Mucosa of descending colon (tissue), 3 donors: ENCODE results near the gene PLEKHG4B. TPM values are rescaled to one million over a fixed set of nuclear protein-coding genes. Genes with fewer than 3 reads are reported as not detected.
"Not testable (repeated sequence)": the region's sequence is repeated elsewhere in the genome, so short reads cannot be mapped to it uniquely, and the experiment has no call there.

Source experiments
- ATAC-seq: fragments of 200-7000 bp; cut with Tn5 transposase; one replicate; pipeline ENCODE4 v1.9.1; 2020; ENCODE audit warnings: mild to moderate bottlenecking, moderate library complexity
- DNase-seq, 3 donors: peaks; one replicate each; pipeline ENCODE4 v3.0.0-alpha.2; 2020
- H3K36me3 ChIP-seq: fragments of 200-600 bp; one replicate; pipeline ENCODE4 v1.8.0; 2021; ENCODE audit warnings: low read depth, mild to moderate bottlenecking
- H3K4me1 ChIP-seq: fragments of 200-600 bp; one replicate; pipeline ENCODE4 v1.8.0; 2021; ENCODE audit warnings: low read depth, mild to moderate bottlenecking
- H3K4me3 ChIP-seq: fragments of 200-600 bp; one replicate; pipeline ENCODE4 v1.8.0; 2021; ENCODE audit warnings: mild to moderate bottlenecking
- H3K9me3 ChIP-seq: fragments of 200-600 bp; one replicate; pipeline ENCODE4 v1.8.0; 2021; ENCODE audit warnings: mild to moderate bottlenecking
- CTCF ChIP-seq: fragments of 200-600 bp; IDR thresholded peaks from one replicate; pipeline ENCODE4 v1.8.0; 2022; ENCODE audit warnings: antibody characterized with exemption, mild to moderate bottlenecking
- intact Hi-C, 2 donors: fragments of 100-400 bp; cut with DNase I in 1 of 2; cut with micrococcal nuclease in 1 of 2; formaldehyde crosslinking; loops; one replicate each; pipeline versions ENCODE4 v1.11.0 to v1.11.1; 2022; cut with DNase I, micrococcal nuclease
- total RNA-seq, 3 donors: library from RNA; stranded (reverse); fragmentation: NEBNext Ultra II Directional in 2 of 3; extraction: Animal tissue kit (Norgen Biotek cat#: 25700) in 2 of 3; gene quantifications; one replicate each; pipeline versions ENCODE4 v1.2.1 to v1.2.4, GENCODE V29; 2021 to 2023
- donor health status: DM: no; HTN: no; CAD: no; lungs with moderate emphysema.
- donor health status: DM: no; HTN: no; CAD: no.
- donor health status: DM: no; HTN: yes; CAD: no.

The PLEKHG4B gene
- total RNA-seq, 3 donors from 2014 or later, result 0.09 to 3.0 (median 0.36) TPM

GRCh38 chr5:163841-164240 lies 71.9 kb downstream of the PLEKHG4B start:
- no peaks in the 10 kb centered on the region for H3K9me3 ChIP-seq
- intact Hi-C loops, result no loop called here
- H3K4me3 ChIP-seq, result no peak overlapping the region
- no peaks in the 10 kb centered on the region for H3K36me3 ChIP-seq
- H3K4me1 ChIP-seq, result no peaks in the 10 kb centered on the region
- DNase-seq, result no peak
- no peak for ATAC-seq
- TF ChIP-seq CTCF, result no peak

- DNase-seq (no peak), ATAC-seq (no peak)
- no peak for TF ChIP-seq CTCF
These were observed 72.3 kb downstream of the PLEKHG4B start for GRCh38 chr5:164244-164643.

GRCh38 chr5:164783-165182 lies 72.8 kb downstream of the PLEKHG4B start:
- DNase-seq, H3K36me3 ChIP-seq, H3K4me1 ChIP-seq, ATAC-seq, H3K9me3 ChIP-seq, H3K4me3 ChIP-seq, intact Hi-C loops: not testable (repeated sequence)

More at GRCh38 chr5:164244-164643, 72.3 kb downstream of the PLEKHG4B start:
- no peak overlapping the region for H3K4me3 ChIP-seq
- H3K4me1 ChIP-seq, result no peaks in the 10 kb centered on the region
- no peaks in the 10 kb centered on the region for H3K36me3 ChIP-seq
- H3K9me3 ChIP-seq, result no peaks in the 10 kb centered on the region
- intact Hi-C loops, result no loop called here

- no peaks in the 10 kb centered on the region for H3K36me3 ChIP-seq
These were observed 74.7 kb downstream of the PLEKHG4B start for GRCh38 chr5:166441-167372.

GRCh38 chr5:167511-167910 lies 75.5 kb downstream of the PLEKHG4B start:
- Histone ChIP-seq H3K4me1 (no peaks in the 10 kb centered on the region), H3K36me3 (no peaks in the 10 kb centered on the region), H3K9me3 (no peaks in the 10 kb centered on the region), H3K4me3 (no peak overlapping the region)
- TF ChIP-seq CTCF, result no peak
- intact Hi-C loops, result no loop called here
- ATAC-seq (no peak), DNase-seq (no peak)

More at GRCh38 chr5:166441-167372, 74.7 kb downstream of the PLEKHG4B start:
- H3K4me3 ChIP-seq, result no peak overlapping the region
- H3K4me1 ChIP-seq, result no peaks in the 10 kb centered on the region
- H3K9me3 ChIP-seq, result no peaks in the 10 kb centered on the region
- intact Hi-C loops, result no loop called here
- ATAC-seq, result no peak
- TF ChIP-seq CTCF, result no peak
- no peak for DNase-seq

GRCh38 chr5:167982-168660 lies 76.2 kb downstream of the PLEKHG4B start:
- ATAC-seq (no peak), DNase-seq (no peak)

More at GRCh38 chr5:167982-168660, 76.2 kb downstream of the PLEKHG4B start:
- Histone ChIP-seq H3K9me3 (no peaks in the 10 kb centered on the region), H3K4me3 (no peak overlapping the region), H3K4me1 (no peaks in the 10 kb centered on the region), H3K36me3 (no peaks in the 10 kb centered on the region)
- intact Hi-C loops, result no loop called here
- TF ChIP-seq CTCF, result no peak
